MM.1S (cell line): ENCODE results near the gene USP40.

Experiments
- DNase-seq: peaks from one replicate; pipeline ENCODE4 v3.0.0-alpha.2; 2015
- H2AFZ ChIP-seq: fragments of 300-600 bp; sonication (generic); 2 replicates; pipeline ENCODE4 v1.6.0; 2016; ENCODE audit warnings: antibody characterized with exemption, low read length
- H3F3A ChIP-seq: fragments of 300-600 bp; sonication (generic); 2 replicates; pipeline ENCODE4 v1.6.1; 2016; ENCODE audit warnings: mild to moderate bottlenecking, antibody characterized with exemption, low read length, moderate library complexity, mixed read lengths; ENCODE audit not compliant: insufficient read depth
- H3K27ac ChIP-seq: fragments of 300-600 bp; sonication (generic); 2 replicates; pipeline ENCODE4 v1.5.1; 2016; ENCODE audit warnings: mild to moderate bottlenecking, low read length
- H3K27me3 ChIP-seq: fragments of 300-600 bp; sonication (generic); replicated peaks from 2 replicates; pipeline ENCODE4 v1.6.0; 2016; ENCODE audit warnings: low read length; ENCODE audit not compliant: insufficient read depth
- H3K36me3 ChIP-seq: fragments of 300-600 bp; sonication (generic); replicated peaks from 2 replicates; pipeline ENCODE4 v1.6.1; 2016; ENCODE audit warnings: mild to moderate bottlenecking, low read length, mixed read lengths; ENCODE audit not compliant: insufficient read depth
- H3K4me1 ChIP-seq: fragments of 300-600 bp; sonication (generic); 2 replicates; pipeline ENCODE4 v1.6.1; 2016; ENCODE audit warnings: low read length, mixed read lengths
- H3K4me2 ChIP-seq: fragments of 300-600 bp; sonication (generic); 2 replicates; pipeline ENCODE4 v1.6.0; 2016; ENCODE audit warnings: low read depth, low read length
- H3K4me3 ChIP-seq: fragments of 300-600 bp; sonication (generic); 2 replicates; pipeline ENCODE4 v1.5.1; 2016; ENCODE audit warnings: low read length, mixed read lengths
- H3K79me2 ChIP-seq: fragments of 300-600 bp; sonication (generic); 2 replicates; pipeline ENCODE4 v1.6.1; 2016; ENCODE audit warnings: mixed run types, low read length, mixed read lengths
- H3K9ac ChIP-seq: fragments of 300-600 bp; sonication (generic); 2 replicates; pipeline ENCODE4 v1.6.1; 2016; ENCODE audit warnings: low read length, mixed read lengths
- H3K9me2 ChIP-seq: fragments of 300-600 bp; sonication (generic); replicated peaks from 2 replicates; pipeline ENCODE4 v1.6.1; 2016; ENCODE audit warnings: mild to moderate bottlenecking, low read length, mixed read lengths; ENCODE audit not compliant: insufficient read depth
- H3K9me3 ChIP-seq: fragments of 300-600 bp; sonication (generic); replicated peaks from 2 replicates; pipeline ENCODE4 v1.6.1; 2016; ENCODE audit warnings: mild to moderate bottlenecking, low read length, mixed read lengths; ENCODE audit not compliant: insufficient read depth
- H4K20me1 ChIP-seq: fragments of 300-600 bp; sonication (generic); 2 replicates; pipeline ENCODE4 v1.6.1; 2016; ENCODE audit warnings: mild to moderate bottlenecking, low read length, moderate library complexity, mixed read lengths; ENCODE audit not compliant: insufficient read depth
- EZH2 ChIP-seq: fragments of 300-600 bp; sonication (generic); optimal IDR thresholded peaks from 2 replicates; pipeline ENCODE3; 2017; ENCODE audit warnings: low read depth, mild to moderate bottlenecking, antibody characterized with exemption, low read length, mixed read lengths
- EZH2phosphoT487 ChIP-seq: fragments of 300-600 bp; sonication (generic); IDR thresholded peaks from 2 replicates; pipeline ENCODE4 v1.6.1; 2018; ENCODE audit warnings: antibody characterized with exemption, low read length
- TF ChIP-seq, protein P1 (sequence below): fragments of 300-600 bp; sonication (generic); IDR thresholded peaks from 2 replicates; pipeline ENCODE4 v1.5.1; 2016; ENCODE audit warnings: antibody characterized with exemption, low read length, mixed read lengths

USP40 gene

DNA sequence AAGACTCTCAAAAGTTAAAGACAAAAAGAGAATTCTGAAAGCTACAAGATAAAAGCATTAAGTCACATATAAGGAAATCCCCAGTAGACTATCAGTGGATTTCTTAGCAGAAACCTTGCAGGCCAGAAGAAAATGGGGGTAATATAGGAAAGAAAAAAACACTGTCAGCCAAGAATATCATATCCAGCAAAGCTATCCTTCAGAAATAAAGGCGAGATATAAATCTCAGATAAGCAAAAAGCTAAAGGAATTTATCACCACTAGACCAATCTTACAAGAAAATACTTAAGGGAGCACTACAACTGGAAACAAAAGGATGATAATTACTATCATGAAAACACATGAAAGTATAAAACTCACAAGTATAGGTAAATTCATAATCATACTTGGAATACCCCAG, 63.1 kb downstream of the USP40 start:
- H3K27me3 ChIP-seq: no peaks in the 10 kb centered on the region
- H4K20me1 ChIP-seq: no peaks in the 10 kb centered on the region
- H3K9me3 ChIP-seq: no peaks in the 10 kb centered on the region
- H3K36me3 ChIP-seq: no peaks in the 10 kb centered on the region
- H3K79me2 ChIP-seq: no peaks in the 10 kb centered on the region
- peak overlapping the region; percentile 29; the same call in 1 of the 2 replicates for H3K27ac ChIP-seq
- H3K9me2 ChIP-seq: no peaks in the 10 kb centered on the region
- TF ChIP-seq, protein P1, sequence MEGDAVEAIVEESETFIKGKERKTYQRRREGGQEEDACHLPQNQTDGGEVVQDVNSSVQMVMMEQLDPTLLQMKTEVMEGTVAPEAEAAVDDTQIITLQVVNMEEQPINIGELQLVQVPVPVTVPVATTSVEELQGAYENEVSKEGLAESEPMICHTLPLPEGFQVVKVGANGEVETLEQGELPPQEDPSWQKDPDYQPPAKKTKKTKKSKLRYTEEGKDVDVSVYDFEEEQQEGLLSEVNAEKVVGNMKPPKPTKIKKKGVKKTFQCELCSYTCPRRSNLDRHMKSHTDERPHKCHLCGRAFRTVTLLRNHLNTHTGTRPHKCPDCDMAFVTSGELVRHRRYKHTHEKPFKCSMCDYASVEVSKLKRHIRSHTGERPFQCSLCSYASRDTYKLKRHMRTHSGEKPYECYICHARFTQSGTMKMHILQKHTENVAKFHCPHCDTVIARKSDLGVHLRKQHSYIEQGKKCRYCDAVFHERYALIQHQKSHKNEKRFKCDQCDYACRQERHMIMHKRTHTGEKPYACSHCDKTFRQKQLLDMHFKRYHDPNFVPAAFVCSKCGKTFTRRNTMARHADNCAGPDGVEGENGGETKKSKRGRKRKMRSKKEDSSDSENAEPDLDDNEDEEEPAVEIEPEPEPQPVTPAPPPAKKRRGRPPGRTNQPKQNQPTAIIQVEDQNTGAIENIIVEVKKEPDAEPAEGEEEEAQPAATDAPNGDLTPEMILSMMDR: no peak
- H2AFZ ChIP-seq: no peak overlapping the region
- no peak overlapping the region for H3K9ac ChIP-seq
- peaks cover 7% of the 10 kb centered on the region; the same call in 1 of the 2 replicates for H3F3A ChIP-seq
- H3K4me3 ChIP-seq: no peak overlapping the region
- DNase-seq: no peak
- H3K4me1 ChIP-seq: peaks cover 17% of the 10 kb centered on the region
- H3K4me2 ChIP-seq: no peak overlapping the region; the same call in 1 of the 2 replicates

DNA sequence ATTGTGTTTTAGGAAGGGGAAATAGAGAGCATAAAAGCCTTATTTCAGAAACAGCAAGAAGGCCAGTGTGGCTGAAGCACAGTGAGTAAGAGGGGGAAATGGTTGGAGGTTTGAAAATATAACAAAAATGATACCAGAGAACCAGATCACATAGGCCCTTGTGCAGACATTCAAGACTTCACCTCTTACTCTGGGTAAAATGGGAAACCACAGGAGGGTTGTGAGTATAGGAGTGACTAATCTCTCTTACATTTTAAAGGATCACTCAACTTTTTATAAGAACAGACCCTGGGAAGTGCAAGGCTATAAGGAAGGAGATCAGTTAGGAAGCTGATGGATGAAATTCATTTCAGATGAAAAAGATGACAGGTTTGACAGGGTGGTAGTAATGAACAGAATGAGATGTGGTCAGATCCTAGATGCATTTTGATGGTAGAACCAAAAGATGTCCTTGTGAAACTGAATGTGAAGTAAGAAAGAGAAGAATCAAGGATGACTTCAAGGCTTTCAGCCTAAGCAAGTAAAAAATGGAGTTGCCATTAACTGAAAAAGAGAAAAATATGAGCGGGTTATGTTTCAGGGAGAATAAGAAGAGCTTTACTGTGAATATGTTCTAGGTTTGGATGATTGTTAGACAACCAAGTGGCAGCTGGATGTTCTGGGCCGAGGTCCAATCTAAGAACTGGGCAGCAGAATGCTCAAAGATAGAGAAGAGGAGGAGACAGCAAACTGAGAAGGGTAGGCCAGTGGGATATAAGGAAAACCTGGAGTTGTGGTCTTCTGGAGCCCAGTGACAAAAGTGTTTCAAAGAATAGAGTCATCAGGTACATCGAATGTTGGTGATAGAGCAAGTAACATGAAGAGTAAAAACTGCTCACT, 65.1 kb downstream of the USP40 start:
- H3K9me2 ChIP-seq: no peaks in the 10 kb centered on the region
- H3K4me2 ChIP-seq: no peak overlapping the region
- H3K27me3 ChIP-seq: no peaks in the 10 kb centered on the region
- H3K79me2 ChIP-seq: no peaks in the 10 kb centered on the region
- no peak overlapping the region for H2AFZ ChIP-seq
- H4K20me1 ChIP-seq: no peaks in the 10 kb centered on the region
- H3K36me3 ChIP-seq: no peaks in the 10 kb centered on the region
- peaks cover 22% of the 10 kb centered on the region for H3K4me1 ChIP-seq
- H3K9me3 ChIP-seq: no peaks in the 10 kb centered on the region
- no peak overlapping the region for H3K4me3 ChIP-seq
- H3K27ac ChIP-seq: no peak overlapping the region
- no peak overlapping the region for H3K9ac ChIP-seq
- no peak for DNase-seq
- H3F3A ChIP-seq: peaks cover 7% of the 10 kb centered on the region; the same call in 1 of the 2 replicates
- no peak for TF ChIP-seq EZH2phosphoT487
- TF ChIP-seq, protein P1: no peak

DNA sequence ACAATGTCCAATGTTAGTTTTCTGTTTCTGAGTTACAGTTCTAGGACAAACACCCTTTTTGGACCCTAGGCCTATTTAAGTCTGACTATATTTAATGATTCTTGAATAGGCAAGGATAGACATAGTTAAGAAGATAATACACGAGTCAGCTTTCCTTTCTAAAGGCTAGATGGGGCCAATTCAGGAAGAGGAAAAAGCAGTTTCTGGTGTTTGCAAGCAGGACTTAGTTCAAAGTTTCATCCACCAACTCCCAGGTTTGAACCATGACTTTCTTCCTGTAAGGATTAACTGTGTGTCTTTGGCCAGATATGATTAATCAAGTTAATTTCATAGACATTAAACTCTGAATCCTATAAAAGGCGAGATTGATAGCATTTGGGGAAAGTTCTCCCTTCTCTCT, 66.7 kb downstream of the USP40 start:
- Histone ChIP-seq H3K4me2 (no peak overlapping the region), H3K4me3 (no peak overlapping the region), H3K9me3 (no peaks in the 10 kb centered on the region), H3K9me2 (no peaks in the 10 kb centered on the region), H3K36me3 (no peaks in the 10 kb centered on the region), H4K20me1 (no peaks in the 10 kb centered on the region), H3K4me1 (peaks cover 21% of the 10 kb centered on the region), H3F3A (peaks cover 7% of the 10 kb centered on the region; the same call in 1 of the 2 replicates), H3K27me3 (no peaks in the 10 kb centered on the region), H3K79me2 (no peaks in the 10 kb centered on the region), H3K9ac (no peak overlapping the region), H3K27ac (no peak overlapping the region), H2AFZ (no peak overlapping the region)
- TF ChIP-seq EZH2: no peak
- TF ChIP-seq, protein P1: no peak
- TF ChIP-seq EZH2phosphoT487: no peak
- no peak for DNase-seq
